ENCODE results near the gene PACRG.

PACRG gene

GRCh38 chr6:163259689-163260088 is 531.9 kb downstream of the PACRG start:
- in situ Hi-C loops (cut with MboI; ENCODE audit: low sequenced_read_pairs): no loop called here

- in situ Hi-C loops (cut with MboI; ENCODE audit: low sequenced_read_pairs): no loop called here
These were observed 532.5 kb downstream of the PACRG start for GRCh38 chr6:163260111-163260895.

DNA sequence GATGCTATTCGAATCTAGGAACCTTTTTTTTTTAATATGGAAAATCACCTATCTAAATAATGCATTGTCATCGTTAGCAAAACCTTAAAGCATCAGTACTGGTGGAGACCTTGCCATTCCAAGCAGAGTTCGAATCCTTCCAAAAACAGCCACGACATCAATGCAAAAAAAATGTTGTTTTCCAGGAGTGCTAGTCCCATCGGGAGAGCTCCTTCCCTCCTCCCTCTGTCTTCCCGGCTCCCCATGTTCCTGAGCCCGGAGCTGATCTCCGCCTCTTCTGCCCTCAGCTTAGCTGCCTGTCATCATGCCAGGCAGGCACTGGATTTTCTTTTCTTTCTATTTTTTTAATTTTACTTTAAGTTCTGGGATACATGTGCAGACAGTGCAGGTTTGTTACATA is 533.1 kb downstream of the PACRG start:
- in situ Hi-C loops (cut with MboI; ENCODE audit: low sequenced_read_pairs): no loop called here

DNA sequence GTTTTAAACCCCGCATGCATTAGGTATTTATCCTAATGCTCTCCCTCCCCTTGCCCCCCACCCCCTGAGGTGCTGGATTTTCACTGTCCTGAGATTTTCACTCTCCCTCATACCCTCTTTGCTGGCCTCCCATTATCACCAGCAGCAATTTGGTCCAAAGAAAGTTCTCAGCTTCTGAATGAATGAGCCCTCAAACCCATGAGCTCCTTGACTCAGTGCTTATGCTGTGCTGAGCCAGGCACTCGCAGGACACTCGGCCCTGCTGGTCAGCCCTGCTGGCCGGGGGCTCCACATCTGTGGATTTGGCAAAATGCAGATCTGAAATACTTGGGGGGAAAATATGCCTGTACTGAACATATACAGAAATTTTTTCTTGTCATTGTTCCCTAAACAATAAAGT is 533.6 kb downstream of the PACRG start:
- in situ Hi-C loops (cut with MboI; ENCODE audit: low sequenced_read_pairs): no loop called here

DNA sequence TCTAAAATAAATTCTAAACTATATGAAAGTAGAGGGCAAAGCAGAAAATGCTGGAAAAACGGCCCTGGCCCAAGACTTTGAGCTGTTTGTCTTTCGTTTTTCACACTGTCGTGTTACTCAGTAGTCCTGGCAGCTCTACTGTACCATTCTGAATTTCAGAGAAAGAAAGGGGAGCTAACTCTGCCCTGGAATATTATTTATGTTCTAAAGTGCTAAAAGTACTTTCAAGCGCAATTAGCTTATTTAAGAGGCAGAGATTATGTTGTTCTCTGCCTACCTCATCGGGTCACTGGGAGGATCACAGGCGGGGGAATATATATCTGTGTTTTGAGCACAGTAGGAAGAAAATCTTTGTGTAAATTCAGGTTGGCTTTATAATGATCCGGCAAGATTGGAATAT is 534.3 kb downstream of the PACRG start:
- in situ Hi-C loops (cut with MboI; ENCODE audit: low sequenced_read_pairs): no loop called here

GRCh38 chr6:163263196-163263595 is 535.4 kb downstream of the PACRG start:
- in situ Hi-C loops (cut with MboI; ENCODE audit: low sequenced_read_pairs): no loop called here

GRCh38 chr6:163263998-163264661 is 536.4 kb downstream of the PACRG start:
- in situ Hi-C loops (cut with MboI; ENCODE audit: low sequenced_read_pairs): no loop called here

GRCh38 chr6:163264662-163265035 is 536.9 kb downstream of the PACRG start:
- in situ Hi-C loops (cut with MboI; ENCODE audit: low sequenced_read_pairs): no loop called here

- in situ Hi-C loops (cut with MboI; ENCODE audit: low sequenced_read_pairs): no loop called here
These were observed 553.9 kb downstream of the PACRG start for GRCh38 chr6:163281634-163282033.

GRCh38 chr6:163282672-163283071 is 554.9 kb downstream of the PACRG start:
- in situ Hi-C loops (cut with MboI; ENCODE audit: low sequenced_read_pairs): no loop called here

DNA sequence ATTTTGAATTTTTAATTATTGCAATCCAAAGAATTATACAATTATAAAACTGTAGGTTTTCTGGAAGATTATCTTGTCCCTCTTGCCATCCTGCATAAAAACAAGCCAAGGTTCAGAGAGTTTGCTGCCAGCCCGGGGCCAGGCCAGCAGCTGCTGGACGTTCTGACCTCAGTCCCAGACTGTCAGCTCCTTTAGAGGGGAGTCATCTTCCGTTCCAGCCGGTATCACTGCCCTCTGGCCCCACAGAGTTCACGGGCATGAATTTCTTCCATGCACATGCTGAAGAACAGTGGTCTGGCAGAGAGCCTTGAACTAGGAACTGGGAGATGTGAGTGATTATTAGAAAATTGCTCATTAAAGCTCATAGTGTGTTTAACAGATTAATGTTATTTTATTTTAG is 556.4 kb downstream of the PACRG start:
- in situ Hi-C loops (cut with MboI; ENCODE audit: low sequenced_read_pairs): no loop called here

- in situ Hi-C loops (cut with MboI; ENCODE audit: low sequenced_read_pairs): no loop called here
These were observed 557.9 kb downstream of the PACRG start for GRCh38 chr6:163285691-163286090.

- in situ Hi-C loops (cut with MboI; ENCODE audit: low sequenced_read_pairs): no loop called here
These were observed 559.9 kb downstream of the PACRG start for GRCh38 chr6:163287626-163288025.

DNA sequence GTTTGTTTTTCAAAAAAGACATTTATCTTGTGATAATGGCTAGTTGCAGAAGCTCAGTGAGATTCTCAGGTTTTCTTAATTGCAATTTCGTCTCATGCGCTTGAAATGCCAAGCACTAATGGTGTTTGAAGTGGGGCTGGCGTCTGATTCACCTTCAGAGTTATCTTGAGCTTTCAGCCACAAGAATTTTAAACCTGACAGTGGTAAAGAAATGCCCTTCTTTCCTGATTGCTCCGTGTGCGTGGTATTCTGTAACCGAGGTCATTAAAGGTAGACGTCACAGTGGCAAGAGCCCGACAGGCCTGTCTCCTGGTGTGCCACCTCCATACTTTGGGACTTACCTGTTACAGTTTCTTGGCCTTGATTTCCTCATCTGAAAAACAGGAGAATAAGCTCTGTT is 560.3 kb downstream of the PACRG start:
- in situ Hi-C loops (cut with MboI; ENCODE audit: low sequenced_read_pairs): no loop called here

DNA sequence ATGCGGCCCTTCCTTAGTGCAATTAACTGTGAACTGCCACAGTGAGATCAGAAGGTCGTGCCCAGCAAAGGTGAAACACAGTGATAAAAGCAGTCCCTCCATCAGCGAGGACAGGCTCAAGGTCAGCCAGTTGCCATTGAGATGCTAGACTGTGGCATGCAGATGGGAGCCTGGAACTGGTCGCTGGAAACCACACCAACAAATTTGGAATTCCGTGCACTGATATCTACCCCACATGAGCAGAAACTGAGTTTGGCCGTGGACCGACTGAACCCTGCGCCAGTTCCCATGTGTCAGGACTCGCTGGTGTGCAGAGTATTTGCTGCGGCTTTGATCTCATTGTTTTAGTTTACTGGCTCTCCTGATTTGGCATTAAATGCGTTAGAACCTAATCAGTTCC is 561.1 kb downstream of the PACRG start:
- in situ Hi-C loops (cut with MboI; ENCODE audit: low sequenced_read_pairs): no loop called here

GRCh38 chr6:163289447-163289846 is 561.7 kb downstream of the PACRG start:
- in situ Hi-C loops (cut with MboI; ENCODE audit: low sequenced_read_pairs): no loop called here

- in situ Hi-C loops (cut with MboI; ENCODE audit: low sequenced_read_pairs): no loop called here
These were observed 562.9 kb downstream of the PACRG start for GRCh38 chr6:163290545-163291274.

- in situ Hi-C loops (cut with MboI; ENCODE audit: low sequenced_read_pairs): no loop called here
These were observed 563.8 kb downstream of the PACRG start for GRCh38 chr6:163291622-163292021.

- in situ Hi-C loops (cut with MboI; ENCODE audit: low sequenced_read_pairs): no loop called here
These were observed 565.5 kb downstream of the PACRG start for GRCh38 chr6:163293286-163293685.

DNA sequence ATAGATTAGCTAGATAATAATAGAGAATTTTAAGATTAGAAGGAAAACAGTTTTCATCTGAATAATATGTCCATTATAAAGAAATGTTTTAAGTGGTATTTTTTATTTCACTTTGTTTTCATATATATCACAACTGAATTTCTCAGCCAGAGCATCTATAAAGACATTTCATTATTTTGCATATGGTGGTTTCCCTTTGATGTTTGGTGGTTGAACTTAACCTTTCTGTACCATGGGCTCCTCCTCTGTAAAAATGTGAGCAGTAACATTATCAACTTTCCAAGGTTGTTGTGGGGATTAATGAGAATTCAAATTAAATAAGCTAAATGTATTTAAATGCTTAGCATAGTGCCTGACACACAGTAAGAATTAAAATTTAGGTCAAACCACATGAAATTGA is 567.0 kb downstream of the PACRG start:
- in situ Hi-C loops (cut with MboI; ENCODE audit: low sequenced_read_pairs): no loop called here

GRCh38 chr6:163296835-163297519 is 569.2 kb downstream of the PACRG start:
- in situ Hi-C loops (cut with MboI; ENCODE audit: low sequenced_read_pairs): no loop called here
